Stimulated activated CD4-positive, alpha-beta T cell treated with anti-CD3 and anti-CD28 coated beads, Interleukin-4, amount 100 ng/mL, for 1 hour (primary cell): ENCODE results near the gene EIF4A3.
"Not testable (repeated sequence)": the region's sequence is repeated elsewhere in the genome, so short reads cannot be mapped to it uniquely, and the experiment has no call there.

Source experiments
- DNase-seq: peaks from one replicate; pipeline ENCODE4 v3.0.0-alpha.2; 2020

EIF4A3 gene

GRCh38 chr17:80169784-80170500 lies 23.0 kb upstream of the EIF4A3 start, which contains the start of gene CARD14:
Gene CARD14, plus strand, starts transcription at chr17:80170030. Its CDS starts 11,409 bp downstream, at chr17:80181439.
- no peak for DNase-seq

- no peak for DNase-seq
Observed at GRCh38 chr17:80169107-80169506, 22.2 kb upstream of the EIF4A3 start.

- no peak for DNase-seq
Observed at GRCh38 chr17:80168371-80168770, 21.4 kb upstream of the EIF4A3 start.

- DNase-seq: no peak
Observed at GRCh38 chr17:80166446-80166845, 19.5 kb upstream of the EIF4A3 start.

GRCh38 chr17:80164185-80164584 lies 17.3 kb upstream of the EIF4A3 start:
- no peak for DNase-seq

- DNase-seq: no peak
Observed at GRCh38 chr17:80163336-80163735, 16.4 kb upstream of the EIF4A3 start.

- no peak for DNase-seq
Observed at GRCh38 chr17:80160536-80160935, 13.6 kb upstream of the EIF4A3 start.

- DNase-seq: no peak
Observed at GRCh38 chr17:80158846-80159245, 11.9 kb upstream of the EIF4A3 start.

GRCh38 chr17:80155600-80155999 lies 8.7 kb upstream of the EIF4A3 start:
- not testable (repeated sequence) for DNase-seq

GRCh38 chr17:80154166-80154565 lies 7.2 kb upstream of the EIF4A3 start:
- no peak for DNase-seq

- no peak for DNase-seq
Observed at GRCh38 chr17:80153004-80153403, 6.1 kb upstream of the EIF4A3 start.

GRCh38 chr17:80152081-80152702 lies 5.3 kb upstream of the EIF4A3 start:
- DNase-seq: no peak

GRCh38 chr17:80151333-80151732 lies 4.4 kb upstream of the EIF4A3 start:
- DNase-seq: no peak

GRCh38 chr17:80146121-80147034 lies 550 bp downstream of the EIF4A3 start:
- no peak for DNase-seq

- no peak for DNase-seq
Observed at GRCh38 chr17:80145076-80146075, 1.6 kb downstream of the EIF4A3 start.

- DNase-seq: no peak
Observed at GRCh38 chr17:80142929-80143328, 4.0 kb downstream of the EIF4A3 start.

GRCh38 chr17:80141463-80142165 lies 5.3 kb downstream of the EIF4A3 start:
- DNase-seq: no peak

- DNase-seq: no peak
Observed at GRCh38 chr17:80138856-80139426, 8.0 kb downstream of the EIF4A3 start.

GRCh38 chr17:80137131-80137530 lies 9.8 kb downstream of the EIF4A3 start:
- no peak for DNase-seq

GRCh38 chr17:80133626-80133970 lies 13.3 kb downstream of the EIF4A3 start:
- no peak for DNase-seq

GRCh38 chr17:80132906-80133625 lies 13.9 kb downstream of the EIF4A3 start:
- no peak for DNase-seq
